Activated effector memory CD4-positive, alpha-beta T cell treated with anti-CD3 and anti-CD28 coated beads, Interleukin-2, amount 50 U/mL, for 16 hours (primary cell): Measurements from ENCODE around the gene CSNK1G1.
"Not testable (repeated sequence)": the region's sequence is repeated elsewhere in the genome, so short reads cannot be mapped to it uniquely, and the experiment has no call there.

ENCODE experiments used
- DNase-seq: peaks from one replicate; pipeline ENCODE4 v3.0.0-alpha.2; 2020

Gene CSNK1G1

GRCh38 chr15:64355944-64356709 lies at the start of gene CSNK1G1:
TSS of gene CSNK1G1 (minus strand) at chr15:64356173. CDS start at chr15:64300499, 55,674 bp downstream.
- peak; percentile 97 for DNase-seq

GRCh38 chr15:64400583-64400982 lies 44.6 kb upstream of the CSNK1G1 start:
- no peak for DNase-seq

- DNase-seq = no peak
Measured at GRCh38 chr15:64398575-64398974, 42.6 kb upstream of the CSNK1G1 start.

- no peak for DNase-seq
Measured at GRCh38 chr15:64396789-64397188, 40.8 kb upstream of the CSNK1G1 start.

- DNase-seq = not testable (repeated sequence)
Measured at GRCh38 chr15:64392471-64392870, 36.5 kb upstream of the CSNK1G1 start.

- no peak for DNase-seq
Measured at GRCh38 chr15:64389036-64389435, 33.1 kb upstream of the CSNK1G1 start.

- peak; percentile 99 for DNase-seq
Measured at GRCh38 chr15:64387562-64388168, 31.7 kb upstream of the CSNK1G1 start, which contains the start of gene TRIP4. TSS of gene TRIP4 (plus strand) at chr15:64387836. CDS start at chr15:64387864, 28 bp downstream.

GRCh38 chr15:64386291-64386690 lies 30.3 kb upstream of the CSNK1G1 start:
- DNase-seq = no peak

- no peak for DNase-seq
Measured at GRCh38 chr15:64383760-64384159, 27.8 kb upstream of the CSNK1G1 start.

- DNase-seq = peak; percentile 97
Measured at GRCh38 chr15:64381000-64381751, 25.2 kb upstream of the CSNK1G1 start, which contains the start of gene PCLAF. TSS of gene PCLAF (minus strand) at chr15:64381441. CDS start at chr15:64381371, 70 bp downstream.

- DNase-seq = not testable (repeated sequence)
Measured at GRCh38 chr15:64380130-64380870, 24.3 kb upstream of the CSNK1G1 start.

- DNase-seq = no peak
Measured at GRCh38 chr15:64379216-64379960, 23.4 kb upstream of the CSNK1G1 start.

GRCh38 chr15:64373360-64373759 lies 17.4 kb upstream of the CSNK1G1 start:
- no peak for DNase-seq

- DNase-seq = not testable (repeated sequence)
Measured at GRCh38 chr15:64371383-64371782, 15.4 kb upstream of the CSNK1G1 start.

GRCh38 chr15:64369078-64369607 lies 13.2 kb upstream of the CSNK1G1 start:
- no peak for DNase-seq

GRCh38 chr15:64361259-64361658 lies 5.3 kb upstream of the CSNK1G1 start:
- DNase-seq = no peak

GRCh38 chr15:64356710-64357040 lies 702 bp upstream of the CSNK1G1 start:
- DNase-seq = no peak

GRCh38 chr15:64355348-64355943 lies 527 bp downstream of the CSNK1G1 start:
- DNase-seq = no peak

GRCh38 chr15:64354688-64355344 lies 1.2 kb downstream of the CSNK1G1 start:
- no peak for DNase-seq

GRCh38 chr15:64351265-64351664 lies 4.7 kb downstream of the CSNK1G1 start:
- DNase-seq = no peak

- DNase-seq = no peak
Measured at GRCh38 chr15:64349375-64349774, 6.6 kb downstream of the CSNK1G1 start.
